ENCODE data around the gene DHRS11.

- TF ChIP-seq POLR2A (IDR thresholded peaks at IDR 0.05): no peak
- TF ChIP-seq CTCF (IDR thresholded peaks at IDR 0.05): no peak
Measured at GRCh38 chr17:36591434-36592315, at the start of gene DHRS11.
